AG04450 (cell line): ENCODE results near the gene PSME3. TPM values are rescaled to one million over a fixed set of nuclear protein-coding genes. Genes with fewer than 3 reads are reported as not detected.

ENCODE experiments used
- CTCF ChIA-PET: fragments of 300-600, 350-600 bp; formaldehyde crosslinking; extraction: SDS; loops from one replicate; lab custom pipeline; 2022; ENCODE audit warnings: antibody characterized with exemption, inconsistent platforms; lab: Charles Lee
- POLR2A ChIA-PET: fragments of 350-600 bp; formaldehyde crosslinking; extraction: SDS; loops from one replicate; lab custom pipeline; 2021; ENCODE audit warnings: antibody characterized with exemption, inconsistent platforms; lab: Yijun Ruan, JAX
- DNase-seq: peaks from one replicate; pipeline ENCODE4 v3.0.0-alpha.2; 2011; ENCODE audit warnings: low read depth, low spot score
- H3K27ac ChIP-seq: one replicate; pipeline ENCODE4 v1.5.1; 2012; ENCODE audit warnings: low read depth, low read length, control low read depth
- H3K27me3 ChIP-seq: one replicate; pipeline ENCODE4 v1.6.0; 2012; ENCODE audit warnings: low read length; ENCODE audit not compliant: control insufficient read depth, insufficient read depth
- H3K4me3 ChIP-seq: 2 replicates; pipeline ENCODE4 v1.5.1; 2011; ENCODE audit warnings: mild to moderate bottlenecking, low read depth, low read length, control low read depth
- H3K9me3 ChIP-seq: 2 replicates; pipeline ENCODE4 v1.5.1; 2012; ENCODE audit warnings: low read length; ENCODE audit not compliant: control insufficient read depth, insufficient read depth
- polyA plus RNA-seq: library from polyadenylated mRNA; depleted of rRNA; stranded (reverse); fragments of >200 nt; gene quantifications from 2 replicates; pipeline ENCODE4 v1.2.3, GENCODE V29; 2011; rRNA removed
- small RNA-seq: library from RNA; depleted of rRNA; stranded (forward); fragments of <200 nt; gene quantifications from one replicate; pipeline ENCODE3, GENCODE V24; 2012; ENCODE audit warnings: low read depth; ENCODE audit not compliant: insufficient read length
- TF ChIP-seq, protein P1 (sequence below): IDR thresholded peaks from 2 replicates; pipeline ENCODE4 v1.5.1; 2011; ENCODE audit warnings: low read depth, low read length, control low read depth, inconsistent platforms

The PSME3 gene
- polyA plus RNA-seq, 1 experiment = 129 TPM

DNA sequence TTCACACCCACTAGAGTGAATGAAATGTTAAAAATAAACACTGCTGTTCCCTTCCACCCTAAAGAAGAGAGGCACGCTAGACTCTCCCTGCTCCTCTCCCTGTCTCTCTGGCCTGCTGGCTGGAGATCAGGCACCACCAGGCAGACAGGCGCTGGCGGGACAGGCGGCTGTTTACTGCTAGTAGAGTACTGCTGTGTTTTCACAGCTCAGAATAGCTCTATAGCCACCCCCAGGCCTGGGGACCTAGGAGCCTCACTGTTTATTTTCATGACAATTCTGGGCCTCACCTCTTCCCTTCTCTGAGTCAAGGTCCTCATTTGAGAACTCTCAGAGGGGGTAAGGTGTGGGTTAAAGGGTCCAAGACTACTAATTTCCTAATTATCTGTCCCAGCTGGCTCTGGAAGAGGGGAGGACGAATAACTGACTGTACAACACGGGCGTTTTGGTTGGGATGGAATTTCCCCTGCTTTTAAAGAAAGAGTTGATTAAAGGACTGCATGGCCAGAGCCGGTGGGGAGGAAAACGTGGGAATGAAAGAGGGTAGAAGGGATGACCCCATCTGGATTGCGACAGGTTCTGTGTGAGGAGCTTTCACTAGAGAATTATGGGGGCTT is 58.4 kb downstream of the PSME3 start:
- no peaks in the 10 kb centered on the region for H3K9me3 ChIP-seq
- peaks cover 4% of the 10 kb centered on the region for H3K27me3 ChIP-seq
- CTCF ChIA-PET = interaction anchor here (0.9 kb wide), 1 partner anchor 10 kb away, joined by 3 read pairs; no protein-coding TSS in a partner anchor
- no peak overlapping the region for H3K4me3 ChIP-seq
- POLR2A ChIA-PET = no interaction called here
- H3K27ac ChIP-seq = peak overlapping the region; percentile 52
- DNase-seq = peak; percentile 1
- TF ChIP-seq, protein P1, sequence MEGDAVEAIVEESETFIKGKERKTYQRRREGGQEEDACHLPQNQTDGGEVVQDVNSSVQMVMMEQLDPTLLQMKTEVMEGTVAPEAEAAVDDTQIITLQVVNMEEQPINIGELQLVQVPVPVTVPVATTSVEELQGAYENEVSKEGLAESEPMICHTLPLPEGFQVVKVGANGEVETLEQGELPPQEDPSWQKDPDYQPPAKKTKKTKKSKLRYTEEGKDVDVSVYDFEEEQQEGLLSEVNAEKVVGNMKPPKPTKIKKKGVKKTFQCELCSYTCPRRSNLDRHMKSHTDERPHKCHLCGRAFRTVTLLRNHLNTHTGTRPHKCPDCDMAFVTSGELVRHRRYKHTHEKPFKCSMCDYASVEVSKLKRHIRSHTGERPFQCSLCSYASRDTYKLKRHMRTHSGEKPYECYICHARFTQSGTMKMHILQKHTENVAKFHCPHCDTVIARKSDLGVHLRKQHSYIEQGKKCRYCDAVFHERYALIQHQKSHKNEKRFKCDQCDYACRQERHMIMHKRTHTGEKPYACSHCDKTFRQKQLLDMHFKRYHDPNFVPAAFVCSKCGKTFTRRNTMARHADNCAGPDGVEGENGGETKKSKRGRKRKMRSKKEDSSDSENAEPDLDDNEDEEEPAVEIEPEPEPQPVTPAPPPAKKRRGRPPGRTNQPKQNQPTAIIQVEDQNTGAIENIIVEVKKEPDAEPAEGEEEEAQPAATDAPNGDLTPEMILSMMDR = no peak

DNA sequence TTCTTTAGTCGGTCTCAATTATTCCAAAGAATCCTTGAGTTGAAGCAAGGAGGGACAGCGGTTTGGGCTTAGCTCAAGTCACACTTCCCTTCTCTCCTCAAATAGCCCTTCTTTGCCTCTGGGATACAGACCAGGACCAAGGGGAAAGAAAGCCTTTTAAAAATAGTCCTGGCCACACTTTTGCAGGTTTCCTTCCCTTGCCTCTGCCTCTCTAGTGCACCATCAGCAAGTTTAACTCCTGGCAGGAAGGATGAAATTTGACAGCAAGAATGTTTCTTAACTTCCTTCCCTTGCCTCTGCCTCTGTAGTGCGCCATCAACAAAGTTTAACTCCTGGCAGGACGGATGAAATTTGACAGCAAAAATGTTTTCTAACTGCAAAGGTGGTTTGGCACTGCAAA is 60.2 kb downstream of the PSME3 start:
- ChIA-PET POLR2A (no interaction called here), CTCF (no interaction called here)
- H3K4me3 ChIP-seq = no peak overlapping the region
- DNase-seq = no peak
- peaks cover 4% of the 10 kb centered on the region for H3K27me3 ChIP-seq
- no peaks in the 10 kb centered on the region for H3K9me3 ChIP-seq
- no peak overlapping the region for H3K27ac ChIP-seq
- TF ChIP-seq, protein P1 = no peak

Small RNA genes within 50 kb of the gene (small RNA-seq; reads per million reads assigned to genes)
- gene MIR6781 = not detected
- not detected for gene RNU6-287P

Other genes with a start within 250 kb of the PSME3 start
- gene RETREG3, start 224.0 kb upstream of the PSME3 start, polyA plus RNA-seq = 27.5 and 32.7 TPM in 2 replicates
- 28.4 and 36.3 TPM in 2 replicates for gene TUBG1, start 223.7 kb upstream of the PSME3 start, polyA plus RNA-seq
- 7.8 and 9.9 TPM in 2 replicates for gene TUBG2, start 174.1 kb upstream of the PSME3 start, polyA plus RNA-seq
- 3.6 and 4.3 TPM in 2 replicates for gene PLEKHH3, start 156.4 kb upstream of the PSME3 start, polyA plus RNA-seq
- 0.45 and 0.76 TPM in 2 replicates for gene CCR10, start 151.6 kb upstream of the PSME3 start, polyA plus RNA-seq
- gene CNTNAP1, start 150.9 kb upstream of the PSME3 start, polyA plus RNA-seq = 53.7 and 62.9 TPM in 2 replicates
- gene EZH1, start 88.4 kb upstream of the PSME3 start, polyA plus RNA-seq = 18.8 and 26.3 TPM in 2 replicates
- gene RAMP2, start 72.2 kb upstream of the PSME3 start, polyA plus RNA-seq = 1.4 and 1.7 TPM in 2 replicates
- 94.0 and 107 TPM in 2 replicates for gene VPS25, start 59.9 kb upstream of the PSME3 start, polyA plus RNA-seq
- 2.3 and 2.7 TPM in 2 replicates for gene WNK4, start 52.8 kb upstream of the PSME3 start, polyA plus RNA-seq
- gene COA3, start 34.7 kb upstream of the PSME3 start, polyA plus RNA-seq = 86.7 and 96.3 TPM in 2 replicates
- 0.09 and 0.14 TPM in 2 replicates for gene CNTD1, start 34.5 kb upstream of the PSME3 start, polyA plus RNA-seq
- gene BECN1, start 9.1 kb upstream of the PSME3 start, polyA plus RNA-seq = 106 and 107 TPM in 2 replicates
- 0.16 and 0.33 TPM in 2 replicates for gene AOC2, start 11.2 kb downstream of the PSME3 start, polyA plus RNA-seq
- 0.10 and 0.12 TPM in 2 replicates for gene AOC3, start 17.8 kb downstream of the PSME3 start, polyA plus RNA-seq
- gene G6PC1, start 67.4 kb downstream of the PSME3 start, polyA plus RNA-seq = not detected in 2 replicates
- 39.7 and 39.8 TPM in 2 replicates for gene AARSD1, start 131.1 kb downstream of the PSME3 start, polyA plus RNA-seq
- gene PTGES3L, start 146.7 kb downstream of the PSME3 start, polyA plus RNA-seq = 1.8 and 1.9 TPM in 2 replicates
- gene RUNDC1, start 147.2 kb downstream of the PSME3 start, polyA plus RNA-seq = 8.7 and 9.4 TPM in 2 replicates
- 4,202 and 4,485 TPM in 2 replicates for gene RPL27, start 165.0 kb downstream of the PSME3 start, polyA plus RNA-seq
- gene IFI35, start 173.4 kb downstream of the PSME3 start, polyA plus RNA-seq = 24.1 and 25.7 TPM in 2 replicates
- 228 and 236 TPM in 2 replicates for gene VAT1, start 189.0 kb downstream of the PSME3 start, polyA plus RNA-seq
- 1.7 and 2.1 TPM in 2 replicates for gene RND2, start 191.8 kb downstream of the PSME3 start, polyA plus RNA-seq